Measurements from ENCODE around the gene RASL12. TPM values are rescaled to one million over a fixed set of nuclear protein-coding genes. Genes with fewer than 3 reads are reported as not detected.

The RASL12 gene
- total and polyA plus RNA-seq, 2 of the 8 experiments (the other 6 are each of a cell fraction or from before 2014, with no cell fraction given), result 9.5 to 10.3 TPM

DNA sequence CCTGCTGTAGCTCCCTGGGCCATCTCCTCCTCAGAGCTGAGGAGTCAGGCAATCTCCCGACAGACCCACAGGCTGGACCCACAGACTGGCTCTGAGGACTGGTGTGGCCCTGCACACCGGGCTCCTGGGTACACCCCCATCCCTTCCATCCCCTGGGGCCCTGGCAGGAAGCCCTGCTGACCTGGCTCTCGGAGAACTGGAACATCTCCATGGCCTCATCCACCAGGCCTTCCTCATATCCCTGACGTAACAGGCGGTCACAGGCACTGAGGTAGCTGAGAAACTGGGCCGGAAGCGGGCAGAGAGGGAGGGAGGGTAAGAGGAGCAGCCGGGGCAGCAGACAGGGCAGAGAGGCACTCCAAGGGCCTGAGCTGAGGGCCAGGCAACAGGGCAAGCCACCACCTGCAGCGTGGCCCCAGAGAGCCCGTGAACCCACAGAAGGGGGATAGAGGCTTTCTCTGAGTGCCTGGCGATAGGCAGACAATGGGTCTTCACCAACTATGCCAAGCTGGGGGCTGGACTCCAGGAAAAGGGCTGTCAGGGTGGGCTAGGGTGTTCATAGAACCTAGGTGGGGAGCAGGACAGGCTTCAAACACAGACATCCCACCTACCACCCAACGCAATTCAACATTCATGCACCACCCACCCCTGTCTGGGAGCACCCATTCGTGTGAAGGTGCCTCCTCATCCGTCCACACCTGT, 26.7 kb upstream of the RASL12 start:
- H2AK5ac ChIP-seq (ENCODE audit: low read depth, low read length), result no peak overlapping the region
- H2BK5ac ChIP-seq (ENCODE audit: low read depth, low read length), result 0 out of 2 replicates have a peak overlapping the region, but pooled peaks have one; percentile 39
- no peaks in the 10 kb centered on the region for H3K9me3 ChIP-seq (ENCODE audit: insufficient read depth in 2 of 2, low read depth in 1 of 2, low read length in 1 of 2)
- no peak overlapping the region for H3K4me3 ChIP-seq (ENCODE audit: extremely low read depth in 1 of 4, insufficient read depth in 2 of 4, low read depth in 3 of 4, low read length in 4 of 4)
- no peak overlapping the region for H3K23ac ChIP-seq (ENCODE audit: insufficient read length)
- no peak overlapping the region for H3K56ac ChIP-seq (replicated peaks; ENCODE audit: insufficient read length, low read depth, low read length)
- WGBS, 2 experiments (ENCODE audit: extremely low coverage in 1 of 2, insufficient coverage in 1 of 2, insufficient read length in 1 of 2, insufficient replicate concordance in 2 of 2, low coverage in 1 of 2, low lambda C conversion rate in 2 of 2, missing lambda C conversion rate in 1 of 2), result 90% methylated on average over 13 of the region's 14 CpGs; no CpG with 5 or more reads in 1 of the 2 experiments
- DNase-seq (ENCODE audit: low read depth in 1 of 2, low spot score in 2 of 2) (no peak), FAIRE-seq (no peak)
- H4K20me1 ChIP-seq (replicated peaks in 1 of 2; ENCODE audit: control insufficient read depth in 1 of 2, insufficient read depth in 2 of 2, low read length in 2 of 2), result no peaks in the 10 kb centered on the region
- no peaks in the 10 kb centered on the region for H3K23me2 ChIP-seq (ENCODE audit: low read depth, low read length)
- no peaks in the 10 kb centered on the region for H3K79me2 ChIP-seq (ENCODE audit: control insufficient read depth in 1 of 2, insufficient read depth in 2 of 2, low read length in 2 of 2)
- H3K36me3 ChIP-seq (ENCODE audit: control insufficient read depth in 2 of 4, insufficient read depth in 4 of 4, low read length in 3 of 4), result no peaks in the 10 kb centered on the region
- H3K14ac ChIP-seq (ENCODE audit: insufficient read length), result no peak overlapping the region
- H3K27me3 ChIP-seq (replicated peaks in 1 of 4; ENCODE audit: control insufficient read depth in 3 of 4, extremely low read depth in 1 of 4, insufficient read depth in 3 of 4, low read length in 3 of 4), result no peaks in the 10 kb centered on the region
- H3K4me2 ChIP-seq (ENCODE audit: insufficient read depth in 1 of 2, low read depth in 2 of 2, low read length in 2 of 2), result no peak overlapping the region
- no peak overlapping the region for H3K9ac ChIP-seq (replicated peaks in 1 of 4; ENCODE audit: extremely low read depth in 1 of 4, low read depth in 3 of 4, low read length in 3 of 4)
- no peak overlapping the region for H4K5ac ChIP-seq (ENCODE audit: insufficient read length, low read depth, low read length)
- H3K4ac ChIP-seq (replicated peaks; ENCODE audit: insufficient read length, low read depth, low read length), result no peak overlapping the region
- no peak overlapping the region for H2BK20ac ChIP-seq (ENCODE audit: low read length)
- peak overlapping the region; percentile 21; the same call in 1 of the 2 replicates for H2BK12ac ChIP-seq (ENCODE audit: low read depth, low read length)
- H2BK15ac ChIP-seq (ENCODE audit: low read length), result no peak overlapping the region
- CTCF ChIA-PET (ENCODE audit: partially characterized antibody), result interaction anchor here (1.1 to 4.0 kb wide), 8 partner anchors 9 to 61 kb away, joined by 3 to 45 read pairs (median 10); partner anchors contain the start of genes KBTBD13 and RASL12
- peaks cover 0 to 3% (median under 1%) of the 10 kb centered on the region in 4 experiments; a peak in 2 of 7 replicates for H3K4me1 ChIP-seq (replicated peaks in 1 of 4; ENCODE audit: control insufficient read depth in 3 of 4, insufficient read depth in 4 of 4, low read length in 3 of 4)
- H4K8ac ChIP-seq (ENCODE audit: extremely low read depth, insufficient read depth, low read length), result no peak overlapping the region
- POLR2A ChIA-PET (ENCODE audit: partially characterized antibody), result interaction anchor here (1.4 to 3.4 kb wide), 2 partner anchors 8 to 10 kb away, joined by 4 to 16 read pairs; no protein-coding TSS in a partner anchor
- no peak overlapping the region; the same call in 1 of the 2 replicates for H3K27ac ChIP-seq (ENCODE audit: low read depth, low read length)
- H4K91ac ChIP-seq (replicated peaks; ENCODE audit: insufficient read length, low read length), result no peak overlapping the region
- H2BK120ac ChIP-seq (replicated peaks; ENCODE audit: low read depth, low read length), result no peak overlapping the region
- H3K79me1 ChIP-seq (ENCODE audit: low read depth, low read length), result no peaks in the 10 kb centered on the region
- no peak overlapping the region for H3K18ac ChIP-seq (ENCODE audit: extremely low read depth, low read length)
- no peak overlapping the region for H2AFZ ChIP-seq (ENCODE audit: low read length)
- TF ChIP-seq, protein P1, sequence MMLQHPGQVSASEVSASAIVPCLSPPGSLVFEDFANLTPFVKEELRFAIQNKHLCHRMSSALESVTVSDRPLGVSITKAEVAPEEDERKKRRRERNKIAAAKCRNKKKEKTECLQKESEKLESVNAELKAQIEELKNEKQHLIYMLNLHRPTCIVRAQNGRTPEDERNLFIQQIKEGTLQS (IDR thresholded peaks at IDR 0.05; ENCODE audit: insufficient read depth, low read depth, low read length), result no peak
- no peak for TF ChIP-seq CREB1 (IDR thresholded peaks at IDR 0.05)
- no peak for TF ChIP-seq TCF12 (IDR thresholded peaks at IDR 0.05; ENCODE audit: low read depth, low read length)
- no peak for TF ChIP-seq BACH1 (IDR thresholded peaks at IDR 0.05; ENCODE audit: low read length)
- no peak for TF ChIP-seq SUZ12 (IDR thresholded peaks at IDR 0.05; ENCODE audit: low read length)
- no peak for TF ChIP-seq HDAC6 (IDR thresholded peaks at IDR 0.05; ENCODE audit: low read depth, low read length)
- no peak for TF ChIP-seq EGR1 (IDR thresholded peaks at IDR 0.05; ENCODE audit: borderline replicate concordance, low read depth, low read length)
- no peak for TF ChIP-seq CBX5 (IDR thresholded peaks at IDR 0.05; ENCODE audit: low read depth, low read length)
- no peak for TF ChIP-seq RXRA (IDR thresholded peaks at IDR 0.05; ENCODE audit: insufficient read depth, low read depth, low read length)
- no peak for TF ChIP-seq TAF1 (IDR thresholded peaks at IDR 0.05; ENCODE audit: low read depth, low read length)
- TF ChIP-seq CTBP2 (IDR thresholded peaks at IDR 0.05; ENCODE audit: borderline replicate concordance, insufficient read depth, insufficient read length, low read length), result no peak
- TF ChIP-seq SIRT6 (IDR thresholded peaks at IDR 0.05; ENCODE audit: low read length), result no peak
